Gastroesophageal sphincter (tissue), 4 donors: ENCODE results near the gene ARID1B. TPM values are rescaled to one million over a fixed set of nuclear protein-coding genes. Genes with fewer than 3 reads are reported as not detected.

Experiments
- ATAC-seq: fragments of 150-250 bp; one replicate; pipeline ENCODE4 v1.9.1; 2016; ENCODE audit warnings: mild to moderate bottlenecking, moderate library complexity
- H3K27ac ChIP-seq, 4 donors: fragments of 200-600 bp; sonication (generic) in 3 of 4; 1 replicate in 3 of 4; 2 replicates in 1 of 4; pipeline ENCODE4 v1.5.1; 2016 to 2019
- H3K27me3 ChIP-seq: fragments of 200-600 bp; sonication (generic); one replicate; pipeline ENCODE4 v1.5.1; 2019
- H3K36me3 ChIP-seq, 2 donors: fragments of 200-600 bp; sonication (generic); one replicate each; pipeline ENCODE4 v1.5.1; 2019; ENCODE audit warnings: control low read depth in 1 of 2
- H3K4me1 ChIP-seq, 3 donors: fragments of 200-600 bp; sonication (generic); 1 replicate in 2 of 3; 2 replicates in 1 of 3; pipeline ENCODE4 v1.5.1; 2016 to 2019; ENCODE audit warnings: control low read depth in 2 of 3
- H3K4me3 ChIP-seq, 2 donors: fragments of 200-600 bp; sonication (generic); one replicate each; pipeline ENCODE4 v1.5.1; 2019; ENCODE audit warnings: mild to moderate bottlenecking in 1 of 2, moderate library complexity in 1 of 2
- H3K9me3 ChIP-seq, 3 donors: fragments of 200-600 bp; sonication (generic); one replicate each; pipeline ENCODE4 v1.5.1; 2017 to 2019; ENCODE audit warnings: control low read depth in 2 of 3
- CTCF ChIP-seq, 4 experiments: fragments of 200-600 bp in 2 of 4; fragments of 450-650 bp in 2 of 4; sonication (generic) in 1 of 4; IDR thresholded peaks; one replicate each; pipeline ENCODE4 v1.5.1; 2017 to 2019; ENCODE audit warnings: antibody characterized with exemption in 4 of 4, mild to moderate bottlenecking in 2 of 4, moderate library complexity in 2 of 4
- EP300 ChIP-seq: sonication (generic); formaldehyde crosslinking; IDR thresholded peaks from one replicate; pipeline ENCODE4 v1.6.1; 2017; ENCODE audit warnings: antibody characterized with exemption, mild to moderate bottlenecking
- POLR2A ChIP-seq, 2 donors: fragments of 450-650 bp; IDR thresholded peaks; one replicate each; pipeline ENCODE4 v1.6.1; 2017; ENCODE audit warnings: antibody characterized with exemption in 2 of 2, mild to moderate bottlenecking in 2 of 2, moderate library complexity in 1 of 2
- POLR2AphosphoS5 ChIP-seq: sonication (generic); formaldehyde crosslinking; IDR thresholded peaks from one replicate; pipeline ENCODE4 v1.6.1; 2017; ENCODE audit warnings: antibody characterized with exemption
- WGBS, 2 donors: methylation state at CpG; one replicate each; pipeline ENCODE4 v1.1.5; 2018; ENCODE audit warnings: low coverage in 1 of 2; 5-methylcytosine and 5-hydroxymethylcytosine counted together
- total RNA-seq, 4 donors: library from RNA; depleted of rRNA; stranded (reverse); fragments of >200 nt; gene quantifications; one replicate each; pipeline ENCODE4 v1.1.0, GENCODE V29; 2016

Gene ARID1B
- total RNA-seq, 4 donors from 2014 or later = 40.0 to 106 (median 79.7) TPM

DNA sequence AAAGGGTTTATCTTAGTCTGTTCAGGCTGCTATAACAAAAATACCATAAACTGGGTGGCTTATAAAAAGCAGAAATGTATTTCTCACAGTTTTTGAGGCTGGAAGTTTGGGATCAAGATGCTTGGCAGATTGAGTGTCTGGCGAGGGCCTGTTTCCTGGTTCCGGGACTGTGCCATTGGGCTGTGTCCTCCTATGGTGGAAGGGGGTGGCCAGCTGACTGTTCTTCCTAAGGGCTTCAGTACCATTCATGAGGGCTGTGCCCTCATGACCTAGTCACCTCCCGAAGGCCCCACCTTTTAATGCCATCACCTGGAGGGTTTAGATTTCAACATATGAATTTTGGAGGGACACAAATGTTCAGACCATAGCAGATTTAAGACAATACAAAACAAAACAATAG is 91.2 kb downstream of the ARID1B start:
- H3K27me3 ChIP-seq = no peaks in the 10 kb centered on the region
- no peaks in the 10 kb centered on the region for H3K36me3 ChIP-seq
- WGBS, 2 donors = 83 to 90% methylated on average over 1 to 3 of the region's 3 CpGs
- H3K4me1 ChIP-seq = peaks cover 2 to 58% (median 4%) of the 10 kb centered on the region in 3 donors
- H3K27ac ChIP-seq = no peak overlapping the region
- no peak overlapping the region for H3K4me3 ChIP-seq
- no peaks in the 10 kb centered on the region for H3K9me3 ChIP-seq
- no peak for ATAC-seq
- TF ChIP-seq EP300 (no peak), POLR2A (IDR thresholded peaks at IDR 0.05) (no peak), POLR2AphosphoS5 (no peak), CTCF (IDR thresholded peaks at IDR 0.05) (no peak)

- H3K36me3 ChIP-seq = peaks cover 0 to 5% of the 10 kb centered on the region in 2 donors
- H3K4me1 ChIP-seq = peaks cover 2 to 64% (median 4%) of the 10 kb centered on the region in 3 donors
- H3K9me3 ChIP-seq = no peaks in the 10 kb centered on the region
- TF ChIP-seq EP300 (no peak), POLR2AphosphoS5 (no peak), POLR2A (IDR thresholded peaks at IDR 0.05) (no peak), CTCF (IDR thresholded peaks at IDR 0.05) (no peak)
- H3K4me3 ChIP-seq = no peak overlapping the region
- no peak overlapping the region for H3K27ac ChIP-seq
- ATAC-seq = no peak
- WGBS, 2 donors = 50 to 81% methylated on average over 3 to 9 of the region's 13 CpGs
- no peaks in the 10 kb centered on the region for H3K27me3 ChIP-seq
Observed at GRCh38 chr6:156869980-156870398, 92.8 kb downstream of the ARID1B start.

GRCh38 chr6:156870924-156871539 is 93.9 kb downstream of the ARID1B start:
- Histone ChIP-seq H3K27me3 (no peaks in the 10 kb centered on the region), H3K27ac (no peak overlapping the region), H3K9me3 (no peaks in the 10 kb centered on the region), H3K4me3 (no peak overlapping the region), H3K36me3 (peaks cover 0 to 5% of the 10 kb centered on the region in 2 donors), H3K4me1 (peaks cover 2 to 71% (median 4%) of the 10 kb centered on the region in 3 donors)
- no peak for ATAC-seq
- TF ChIP-seq CTCF (IDR thresholded peaks at IDR 0.05) (no peak), POLR2AphosphoS5 (no peak), POLR2A (IDR thresholded peaks at IDR 0.05) (no peak), EP300 (no peak)
- WGBS, 2 donors = 52 to 65% methylated on average over 5 of the region's 5 CpGs

DNA sequence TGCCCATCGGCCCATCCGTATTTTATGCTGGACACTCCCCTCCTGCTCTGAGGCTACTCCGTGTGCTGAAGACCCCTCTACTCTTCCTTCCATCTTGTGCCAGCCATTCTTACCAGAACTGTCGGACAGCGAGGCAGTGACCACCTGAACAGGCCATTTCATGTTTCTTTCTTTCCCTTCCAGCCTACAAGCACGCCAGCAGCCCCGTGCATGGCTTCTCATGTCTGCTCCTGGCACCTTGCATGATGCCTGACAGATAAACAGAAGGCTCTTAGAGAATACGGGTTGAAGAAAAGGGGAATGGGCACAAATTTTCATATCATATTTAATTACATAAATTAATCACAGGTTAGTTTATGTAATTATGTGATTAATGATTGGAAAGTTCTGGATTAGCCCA is 95.7 kb downstream of the ARID1B start:
- no peak overlapping the region for H3K4me3 ChIP-seq
- H3K36me3 ChIP-seq = peaks cover 0 to 5% of the 10 kb centered on the region in 2 donors
- no peaks in the 10 kb centered on the region for H3K27me3 ChIP-seq
- H3K9me3 ChIP-seq = no peaks in the 10 kb centered on the region
- 78 to 89% methylated on average over 4 to 8 of the region's 8 CpGs for WGBS, 2 donors
- no peak for ATAC-seq
- no peak overlapping the region for H3K27ac ChIP-seq
- TF ChIP-seq EP300 (no peak), CTCF (IDR thresholded peaks at IDR 0.05) (no peak), POLR2AphosphoS5 (no peak), POLR2A (IDR thresholded peaks at IDR 0.05) (no peak)
- H3K4me1 ChIP-seq = peaks cover 2 to 70% (median 4%) of the 10 kb centered on the region in 3 donors

DNA sequence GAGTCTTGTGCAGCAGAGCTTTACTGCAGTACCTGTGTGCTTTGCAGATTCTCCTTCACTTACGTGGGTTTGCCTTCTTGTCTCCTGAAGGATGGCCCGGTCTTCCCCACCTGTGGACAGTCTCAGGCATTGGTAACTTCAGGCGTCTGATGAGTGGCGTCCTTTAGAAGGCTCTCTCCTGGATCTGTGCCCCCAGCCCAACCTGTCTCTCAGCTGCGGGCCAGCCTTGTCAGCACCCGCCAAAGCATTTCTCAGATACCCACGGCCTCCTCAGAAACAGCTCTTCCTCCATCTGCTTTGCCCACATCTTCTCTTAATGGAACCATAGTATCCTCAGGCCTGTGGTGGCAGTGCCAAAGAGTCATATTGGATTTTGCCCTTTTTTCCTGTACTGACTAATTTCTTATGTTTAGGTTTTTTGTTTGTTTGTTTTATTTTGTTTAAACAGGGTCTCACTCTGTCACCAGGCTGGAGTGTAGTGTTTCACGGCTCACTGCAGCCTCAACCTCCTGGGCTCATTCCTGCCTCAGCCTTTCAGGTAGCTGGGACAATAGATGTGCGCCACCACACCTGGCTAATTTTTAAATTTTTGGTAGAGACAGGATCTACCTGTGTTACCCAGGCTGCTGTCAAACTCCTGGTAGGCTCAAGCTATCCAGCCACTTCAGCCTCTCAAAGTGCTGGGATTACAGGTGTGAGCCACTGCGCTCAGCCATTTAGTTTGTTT is 96.6 kb downstream of the ARID1B start:
- no peak for ATAC-seq

More for the DNA sequence above, 96.6 kb downstream of the ARID1B start:
- no peaks in the 10 kb centered on the region for H3K27me3 ChIP-seq
- no peak overlapping the region for H3K4me3 ChIP-seq
- H3K36me3 ChIP-seq = peaks cover 0 to 5% of the 10 kb centered on the region in 2 donors
- no peaks in the 10 kb centered on the region for H3K9me3 ChIP-seq
- H3K27ac ChIP-seq = no peak overlapping the region
- peaks cover 2 to 71% (median 8%) of the 10 kb centered on the region in 3 donors for H3K4me1 ChIP-seq
- 83 to 85% methylated on average over 6 to 8 of the region's 10 CpGs for WGBS, 2 donors
- TF ChIP-seq EP300 (no peak), POLR2AphosphoS5 (no peak), POLR2A (IDR thresholded peaks at IDR 0.05) (no peak), CTCF (IDR thresholded peaks at IDR 0.05) (no peak)
